Measurements from ENCODE around the gene FBXL20. TPM values are rescaled to one million over a fixed set of nuclear protein-coding genes. Genes with fewer than 3 reads are reported as not detected.
"Not testable (repeated sequence)": the region's sequence is repeated elsewhere in the genome, so short reads cannot be mapped to it uniquely, and the experiment has no call there.

FBXL20 gene
- total RNA-seq, 2 donors from 2014 or later: 22.4 to 43.6 TPM

GRCh38 chr17:39393736-39394135 is 7.7 kb downstream of the FBXL20 start:
- Histone ChIP-seq H3K4me1 (replicated peaks) (no peaks in the 10 kb centered on the region), H3K27me3 (replicated peaks; ENCODE audit: insufficient read depth) (no peaks in the 10 kb centered on the region), H3K36me3 (no peaks in the 10 kb centered on the region), H3K9me3 (no peaks in the 10 kb centered on the region), H3K27ac (no peak overlapping the region), H3K4me3 (no peak overlapping the region)
- DNase-seq (ENCODE audit: low spot score): no peak
- 27% methylated on average over 2 of the region's 2 CpGs for WGBS
- no peak for TF ChIP-seq POLR2AphosphoS5 (IDR thresholded peaks at IDR 0.05)
- TF ChIP-seq POLR2A (IDR thresholded peaks at IDR 0.05): no peak
- no peak for TF ChIP-seq CTCF (IDR thresholded peaks at IDR 0.05)
- intact Hi-C loops (cut with DNase I): loop anchor here (5.0 kb wide), 1 partner anchor 116 kb away; no protein-coding TSS in a partner anchor

- DNase-seq (ENCODE audit: low spot score): no peak
- H3K4me1 ChIP-seq (replicated peaks): no peaks in the 10 kb centered on the region
- intact Hi-C loops (cut with DNase I): loop anchor here (5.0 kb wide), 1 partner anchor 114 kb away; no protein-coding TSS in a partner anchor
- WGBS: 87% methylated on average over 5 of the region's 5 CpGs
- H3K27ac ChIP-seq: no peak overlapping the region
- no peaks in the 10 kb centered on the region for H3K27me3 ChIP-seq (replicated peaks; ENCODE audit: insufficient read depth)
- H3K9me3 ChIP-seq: no peaks in the 10 kb centered on the region
- TF ChIP-seq POLR2A (IDR thresholded peaks at IDR 0.05) (no peak), POLR2AphosphoS5 (IDR thresholded peaks at IDR 0.05) (no peak), CTCF (IDR thresholded peaks at IDR 0.05) (no peak)
- no peak overlapping the region for H3K4me3 ChIP-seq
- H3K36me3 ChIP-seq: no peaks in the 10 kb centered on the region
Measured at GRCh38 chr17:39391448-39391847, 10.0 kb downstream of the FBXL20 start.

- TF ChIP-seq POLR2A (IDR thresholded peaks at IDR 0.05) (no peak), POLR2AphosphoS5 (IDR thresholded peaks at IDR 0.05) (no peak), CTCF (IDR thresholded peaks at IDR 0.05) (no peak)
- 97% methylated on average over 6 of the region's 6 CpGs for WGBS
- H3K4me3 ChIP-seq: no peak overlapping the region
- no peaks in the 10 kb centered on the region for H3K9me3 ChIP-seq
- H3K27ac ChIP-seq: no peak overlapping the region
- H3K4me1 ChIP-seq (replicated peaks): no peaks in the 10 kb centered on the region
- no peaks in the 10 kb centered on the region for H3K27me3 ChIP-seq (replicated peaks; ENCODE audit: insufficient read depth)
- no peaks in the 10 kb centered on the region for H3K36me3 ChIP-seq
- no peak for DNase-seq (ENCODE audit: low spot score)
- intact Hi-C loops (cut with DNase I): no loop called here
Measured at GRCh38 chr17:39385040-39385439, 16.4 kb downstream of the FBXL20 start.

- H3K27me3 ChIP-seq (replicated peaks; ENCODE audit: insufficient read depth): no peaks in the 10 kb centered on the region
- TF ChIP-seq POLR2AphosphoS5 (IDR thresholded peaks at IDR 0.05) (no peak), POLR2A (IDR thresholded peaks at IDR 0.05) (no peak), CTCF (IDR thresholded peaks at IDR 0.05) (no peak)
- H3K4me3 ChIP-seq: no peak overlapping the region
- WGBS: 72% methylated on average over 2 of the region's 2 CpGs
- H3K27ac ChIP-seq: no peak overlapping the region
- H3K36me3 ChIP-seq: no peaks in the 10 kb centered on the region
- H3K9me3 ChIP-seq: no peaks in the 10 kb centered on the region
- no peak for DNase-seq (ENCODE audit: low spot score)
- intact Hi-C loops (cut with DNase I): no loop called here
- no peaks in the 10 kb centered on the region for H3K4me1 ChIP-seq (replicated peaks)
Measured at GRCh38 chr17:39380144-39380543, 21.3 kb downstream of the FBXL20 start.

GRCh38 chr17:39376434-39376833 is 25.0 kb downstream of the FBXL20 start:
- H3K4me3 ChIP-seq: no peak overlapping the region
- H3K4me1 ChIP-seq (replicated peaks): no peaks in the 10 kb centered on the region
- no peaks in the 10 kb centered on the region for H3K36me3 ChIP-seq
- intact Hi-C loops (cut with DNase I): no loop called here
- 78% methylated on average over 2 of the region's 2 CpGs for WGBS
- no peak overlapping the region for H3K27ac ChIP-seq
- DNase-seq (ENCODE audit: low spot score): no peak
- no peaks in the 10 kb centered on the region for H3K27me3 ChIP-seq (replicated peaks; ENCODE audit: insufficient read depth)
- no peaks in the 10 kb centered on the region for H3K9me3 ChIP-seq
- TF ChIP-seq POLR2A (IDR thresholded peaks at IDR 0.05): no peak
- TF ChIP-seq CTCF (IDR thresholded peaks at IDR 0.05): no peak
- no peak for TF ChIP-seq POLR2AphosphoS5 (IDR thresholded peaks at IDR 0.05)

- DNase-seq (ENCODE audit: low spot score); H3K9me3 ChIP-seq; H3K27ac ChIP-seq; H3K4me1 ChIP-seq (replicated peaks); H3K36me3 ChIP-seq; intact Hi-C loops (cut with DNase I); H3K4me3 ChIP-seq; H3K27me3 ChIP-seq (replicated peaks; ENCODE audit: insufficient read depth): not testable (repeated sequence)
- 96% methylated on average over 4 of the region's 4 CpGs for WGBS
Measured at GRCh38 chr17:39367805-39368204, 33.6 kb downstream of the FBXL20 start.

Measured in prostate gland (tissue), 2 donors.